ENCODE results near the gene TNFRSF1A.

- TF ChIP-seq CTCF (IDR thresholded peaks at IDR 0.05) (no peak), POLR2A (IDR thresholded peaks at IDR 0.05) (no peak)
These were observed 56.2 kb downstream of the TNFRSF1A start for GRCh38 chr12:6285532-6286306.
